Measurements from ENCODE around the gene IGFL2.
"Not testable (repeated sequence)": the region's sequence is repeated elsewhere in the genome, so short reads cannot be mapped to it uniquely, and the experiment has no call there.

Gene IGFL2

DNA sequence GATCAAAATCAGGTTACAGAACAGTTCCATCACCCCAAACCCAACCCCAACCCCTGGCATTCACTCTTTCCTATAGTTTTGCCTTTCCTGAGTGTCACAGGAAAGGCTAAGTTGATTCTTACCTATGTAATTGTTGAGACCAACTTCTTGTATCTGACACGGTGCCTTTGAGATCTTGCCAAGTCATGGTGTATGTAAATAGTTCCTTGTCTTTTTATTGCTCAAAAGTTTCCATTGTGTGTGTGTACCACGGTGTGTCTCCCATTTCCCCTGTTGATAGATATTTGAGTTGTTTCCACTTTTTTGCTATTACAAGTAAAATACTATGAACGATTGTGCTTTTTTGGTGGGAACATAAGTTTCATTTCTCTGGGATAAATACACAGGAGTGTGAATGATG, 3.3 kb upstream of the IGFL2 start:
- no peak for DNase-seq

DNA sequence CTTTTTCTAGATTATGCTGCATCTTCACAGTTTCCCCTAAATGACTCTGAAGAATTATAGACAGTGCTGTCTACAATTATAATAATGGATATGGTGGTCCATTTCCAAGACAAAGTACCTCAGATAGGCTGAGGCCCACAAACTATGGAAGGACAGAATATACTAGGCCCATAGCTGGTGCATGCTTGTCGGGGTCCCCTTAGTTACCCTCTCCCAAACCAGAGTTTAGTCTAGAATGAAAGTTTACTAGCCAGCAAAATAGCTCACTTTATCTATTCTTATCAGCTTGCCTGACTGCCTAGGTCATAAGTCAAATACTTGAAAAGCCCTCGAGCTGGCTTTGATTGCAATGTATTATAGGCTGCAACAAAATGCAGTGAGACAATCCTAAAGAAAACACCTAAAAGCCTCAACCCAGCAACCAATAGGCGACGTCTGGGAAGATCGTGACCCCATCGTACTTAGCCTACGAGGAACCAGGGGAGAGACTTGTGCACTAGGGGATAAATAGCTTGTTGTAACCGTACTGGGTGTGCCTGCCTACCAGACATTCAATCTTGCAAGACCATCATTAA, 785 bp upstream of the IGFL2 start:
- no peak for DNase-seq

DNA sequence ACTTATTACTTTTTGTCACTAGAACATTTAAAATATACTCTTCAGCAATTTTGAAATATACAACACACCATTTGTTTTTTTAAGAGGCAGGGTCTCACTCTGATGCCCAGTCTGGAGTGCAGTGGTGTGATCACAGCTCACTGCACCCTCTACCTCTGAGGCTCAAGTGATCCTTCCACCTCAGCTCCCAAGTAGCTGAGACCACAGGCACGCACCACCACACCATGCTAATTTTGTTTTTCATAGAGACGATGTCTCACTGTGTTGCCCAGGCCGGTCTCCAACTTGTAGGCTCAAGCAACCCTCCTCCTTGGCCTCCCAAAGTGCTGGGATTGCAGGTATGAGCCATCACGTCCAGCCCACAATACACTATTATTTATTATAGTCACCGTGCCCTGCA, 2.6 kb downstream of the IGFL2 start:
- DNase-seq: no peak

DNA sequence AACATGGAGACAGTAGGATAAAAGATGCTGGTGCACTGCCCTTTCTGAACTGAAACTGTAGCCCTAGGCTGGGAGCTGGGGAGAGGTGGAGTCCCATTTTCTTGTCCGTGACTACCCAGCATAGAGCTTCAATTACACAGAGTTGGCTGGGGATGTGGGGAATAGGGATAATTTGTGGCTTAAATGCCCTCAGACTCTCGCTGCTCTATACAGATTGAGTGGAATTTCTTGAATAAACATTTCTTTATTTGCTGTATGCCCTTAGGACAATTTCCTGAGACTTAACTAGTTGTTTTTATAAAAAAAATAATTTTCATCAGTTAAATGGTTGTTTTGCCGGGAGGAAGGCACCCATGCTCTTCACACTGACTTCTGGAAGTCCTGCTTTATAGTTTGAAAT, 7.2 kb downstream of the IGFL2 start:
- no peak for DNase-seq

DNA sequence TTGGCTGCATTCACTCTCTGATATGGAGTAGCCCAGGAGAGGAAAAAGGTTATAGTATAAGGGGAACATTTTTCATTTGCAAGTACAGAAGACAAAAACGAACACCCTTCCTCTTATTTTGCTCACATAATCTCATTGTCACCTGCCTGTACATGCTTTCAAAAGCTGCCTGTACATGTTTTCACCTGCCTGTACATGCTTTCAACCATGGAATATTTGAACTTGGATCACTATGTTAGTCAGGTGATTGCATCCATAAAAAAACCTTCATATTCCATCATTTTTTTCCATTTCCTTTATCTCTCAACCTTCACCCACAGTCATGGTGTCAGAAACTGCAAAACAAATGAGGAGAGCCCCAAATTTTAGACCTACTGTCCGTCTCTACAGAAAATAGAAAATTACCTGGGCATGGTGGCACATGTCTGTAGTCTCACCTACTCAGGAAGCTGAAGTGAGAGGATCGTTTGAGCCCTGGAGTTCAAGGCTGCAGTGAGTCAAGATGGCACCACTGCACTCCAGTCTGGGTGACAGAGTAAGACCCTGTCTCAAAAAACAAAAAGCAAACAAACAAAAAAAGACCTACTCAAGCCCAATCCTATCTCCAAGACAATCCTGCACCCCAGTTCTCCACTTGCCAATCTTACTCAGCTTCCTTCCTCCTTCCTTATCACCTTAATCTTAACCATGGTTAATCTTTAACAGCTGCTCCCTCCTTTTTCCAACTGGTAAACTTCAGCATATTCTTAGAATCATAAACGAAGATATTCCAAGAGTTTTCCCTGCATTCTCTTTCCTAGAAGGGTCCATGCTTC, 11.6 kb downstream of the IGFL2 start:
- no peak for DNase-seq

DNA sequence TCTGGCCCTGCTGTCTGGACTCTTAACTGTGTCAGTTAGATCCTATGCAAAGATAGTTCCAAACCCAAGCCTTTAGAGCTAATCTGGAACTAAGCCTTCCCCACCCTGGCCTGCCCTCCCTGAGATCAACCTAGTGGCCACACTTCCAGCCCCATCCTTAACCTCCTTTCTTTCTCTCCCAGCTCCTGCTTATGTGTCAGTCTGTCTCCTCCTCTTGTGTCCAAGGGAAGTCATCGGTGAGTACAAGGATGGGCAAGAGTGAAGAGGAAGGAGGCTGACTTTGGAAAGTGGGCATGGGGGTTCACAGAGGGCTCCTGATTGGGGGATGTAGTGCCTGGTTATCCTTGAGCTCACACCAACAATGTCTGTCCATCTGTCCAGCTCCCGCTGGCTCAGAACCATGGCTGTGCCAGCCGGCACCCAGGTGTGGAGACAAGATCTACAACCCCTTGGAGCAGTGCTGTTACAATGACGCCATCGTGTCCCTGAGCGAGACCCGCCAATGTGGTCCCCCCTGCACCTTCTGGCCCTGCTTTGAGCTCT, 12.3 kb downstream of the IGFL2 start:
- no peak for DNase-seq

DNA sequence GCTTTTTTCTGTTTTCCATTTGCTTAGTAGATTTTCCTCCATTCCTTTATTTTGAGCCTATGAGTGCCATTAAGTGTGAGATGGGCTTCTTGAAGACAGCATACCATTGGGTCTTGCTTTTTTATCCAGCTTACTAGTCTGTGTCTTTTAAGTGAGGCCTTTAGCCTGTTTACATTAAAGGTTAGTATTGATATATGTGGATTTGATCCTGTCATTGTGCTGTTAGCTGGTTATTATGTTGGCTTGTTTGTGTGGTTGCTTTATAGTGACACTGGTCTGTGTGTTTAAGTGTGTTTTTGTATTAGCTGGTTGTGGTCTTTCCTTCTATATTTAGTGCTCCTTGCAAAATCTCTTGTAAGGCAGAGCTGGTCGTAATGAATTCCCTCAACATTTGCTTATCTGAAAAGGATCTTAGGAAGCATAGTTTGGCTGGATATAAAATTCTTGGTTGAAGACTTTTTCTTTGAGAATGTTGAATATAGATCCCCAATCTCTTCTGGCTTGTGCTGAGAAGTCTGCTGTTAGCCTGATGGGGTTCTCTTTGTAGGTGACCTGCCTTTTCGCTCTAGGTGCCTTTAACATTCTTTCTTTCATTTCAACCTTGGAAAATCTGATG, 13.7 kb downstream of the IGFL2 start:
- DNase-seq: not testable (repeated sequence)

DNA sequence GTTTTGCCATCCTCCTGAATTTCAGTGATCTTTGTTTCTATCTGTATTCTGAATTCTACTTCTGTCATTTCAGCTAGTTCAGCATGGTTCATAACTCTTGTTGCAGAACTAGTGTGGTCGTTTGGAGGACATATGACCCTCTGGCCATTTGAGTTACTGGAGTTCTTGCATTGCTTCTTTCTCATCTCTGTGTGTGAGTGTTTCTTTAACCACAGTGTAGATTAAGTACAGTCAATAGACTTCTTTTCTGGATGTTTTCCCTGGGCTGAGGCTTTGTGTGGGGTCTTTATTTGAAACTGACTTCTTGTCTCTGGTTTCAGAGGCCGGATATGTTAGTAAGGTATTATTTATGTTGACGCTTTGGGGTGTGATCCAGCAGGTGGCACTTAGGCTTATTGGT, 14.7 kb downstream of the IGFL2 start:
- no peak for DNase-seq

DNA sequence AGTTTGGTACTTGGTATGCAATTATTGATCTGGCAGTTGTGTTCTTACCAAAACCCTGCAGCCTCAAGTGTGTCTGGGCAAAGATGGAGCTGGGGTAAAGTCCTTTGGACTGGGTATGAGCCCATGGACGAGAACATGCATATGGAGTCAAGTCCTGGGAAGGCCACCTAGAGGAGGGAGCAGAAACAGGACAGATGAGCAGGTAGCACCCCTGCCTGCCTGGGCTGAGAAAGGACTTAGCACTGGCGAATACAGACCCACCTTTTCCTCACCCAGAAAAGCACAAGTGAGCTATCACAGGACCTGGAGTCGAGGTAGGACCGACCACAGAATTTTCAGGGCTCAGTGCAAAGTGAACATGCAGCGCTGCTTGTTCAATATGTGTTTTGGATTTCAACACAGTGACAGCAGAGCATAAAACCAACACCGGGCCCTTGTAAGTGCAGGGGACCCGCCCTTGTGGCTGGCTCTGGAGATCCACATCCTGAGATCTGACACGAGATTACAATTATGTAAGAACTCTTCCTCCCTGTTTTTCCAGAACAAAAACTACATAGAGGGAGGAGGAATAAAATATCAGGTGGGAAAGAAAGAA, 25.9 kb downstream of the IGFL2 start:
- DNase-seq: no peak

DNA sequence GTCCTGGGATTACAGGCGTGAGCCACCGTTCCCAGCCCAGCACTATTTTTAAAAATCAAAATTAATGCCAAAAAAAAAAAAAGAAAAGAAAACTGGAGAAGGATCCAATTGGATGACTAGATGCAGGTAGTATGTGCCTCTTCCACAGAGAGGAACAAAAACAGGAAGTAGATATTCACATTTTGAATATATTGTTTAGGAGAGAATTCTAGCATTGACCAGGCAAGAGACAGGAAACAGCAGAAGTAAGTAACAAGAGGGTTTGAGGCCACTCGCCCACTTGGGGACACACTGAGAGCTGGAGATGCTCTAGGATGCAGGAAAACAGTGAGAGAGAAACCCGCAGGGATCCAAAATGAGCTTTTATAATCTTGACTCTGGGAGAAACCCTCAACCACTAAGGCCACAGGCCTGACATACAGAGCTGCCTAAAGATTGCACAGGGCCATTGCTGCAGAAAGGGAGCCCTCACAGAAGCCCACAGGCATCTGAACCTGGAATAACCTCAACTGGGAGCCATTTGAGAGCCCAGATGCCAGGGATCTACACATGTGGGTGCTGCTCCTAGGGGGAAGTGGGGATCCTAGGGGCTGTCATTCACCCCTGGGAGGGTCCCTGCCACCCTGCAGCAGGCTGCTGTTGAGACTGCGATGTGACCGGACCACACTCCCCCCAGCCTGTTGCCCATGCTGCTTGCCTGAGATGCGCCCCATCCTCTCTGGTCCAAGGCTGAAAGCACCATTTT, 28.2 kb downstream of the IGFL2 start:
- DNase-seq: no peak

DNA sequence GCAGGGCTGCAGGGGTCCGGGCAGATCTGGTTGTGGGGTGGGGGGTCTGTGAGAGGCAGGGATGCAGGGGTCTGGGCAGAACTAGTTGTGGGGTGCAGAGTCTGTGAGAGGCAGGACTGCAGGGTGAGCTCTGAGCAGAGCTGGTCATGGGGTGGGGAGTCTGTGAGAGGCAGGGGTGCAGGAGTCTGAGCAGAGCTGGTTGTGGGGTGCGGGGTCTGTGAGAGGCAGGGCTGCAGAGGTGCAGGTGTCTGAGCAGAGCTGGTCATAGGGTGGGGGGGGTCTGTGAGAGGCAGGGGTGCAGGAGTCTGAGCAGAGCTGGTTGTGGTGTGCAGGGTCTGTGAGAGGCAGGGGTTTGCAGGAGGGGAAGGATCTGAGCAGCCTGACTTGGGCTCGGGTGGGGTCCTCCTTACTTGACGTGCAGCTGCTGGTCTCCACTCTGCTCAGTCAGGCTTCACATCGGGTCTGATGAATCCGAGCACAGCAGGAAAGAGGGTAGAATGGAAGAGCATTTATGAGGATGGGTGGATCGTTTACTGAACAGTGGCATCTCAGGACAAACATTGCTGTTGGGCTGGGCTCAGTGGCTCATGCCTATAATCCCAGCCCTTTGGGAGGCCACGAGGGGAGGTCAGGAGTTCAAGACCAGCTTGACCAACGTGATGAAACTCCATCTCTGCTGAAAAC, 31.2 kb downstream of the IGFL2 start:
- no peak for DNase-seq

DNA sequence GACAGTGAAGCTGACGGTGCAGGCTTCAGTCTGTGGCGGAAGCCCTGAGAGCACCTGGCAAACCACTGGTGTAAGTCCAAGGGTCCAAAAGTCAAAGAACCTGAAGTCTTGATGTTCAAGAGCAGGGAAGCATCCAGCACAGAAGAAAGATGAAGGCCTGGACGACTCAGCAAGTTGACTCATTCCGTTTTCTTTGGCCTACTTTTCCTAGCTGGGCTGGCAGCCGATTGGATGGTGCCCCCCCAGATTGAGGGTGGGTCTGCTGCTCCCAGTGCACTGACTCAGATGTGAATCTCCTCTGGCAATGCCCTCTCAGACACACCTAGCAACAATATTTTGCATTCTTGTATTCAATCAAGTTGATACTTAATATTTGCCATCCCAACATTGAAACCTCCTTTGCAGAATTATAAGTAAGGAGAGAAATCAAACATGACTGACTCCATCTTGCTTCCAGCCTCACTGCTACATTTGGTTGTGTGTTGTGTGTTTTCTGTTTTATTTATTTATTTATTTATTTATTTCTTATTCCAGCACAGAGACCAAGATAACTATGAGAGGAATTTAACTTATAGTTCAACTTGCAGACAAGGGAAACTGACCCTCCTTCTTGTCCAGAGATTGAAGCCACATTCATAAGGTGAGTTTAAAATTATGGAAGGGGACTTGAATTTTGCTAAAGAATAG, 32.8 kb downstream of the IGFL2 start:
- DNase-seq: no peak

DNA sequence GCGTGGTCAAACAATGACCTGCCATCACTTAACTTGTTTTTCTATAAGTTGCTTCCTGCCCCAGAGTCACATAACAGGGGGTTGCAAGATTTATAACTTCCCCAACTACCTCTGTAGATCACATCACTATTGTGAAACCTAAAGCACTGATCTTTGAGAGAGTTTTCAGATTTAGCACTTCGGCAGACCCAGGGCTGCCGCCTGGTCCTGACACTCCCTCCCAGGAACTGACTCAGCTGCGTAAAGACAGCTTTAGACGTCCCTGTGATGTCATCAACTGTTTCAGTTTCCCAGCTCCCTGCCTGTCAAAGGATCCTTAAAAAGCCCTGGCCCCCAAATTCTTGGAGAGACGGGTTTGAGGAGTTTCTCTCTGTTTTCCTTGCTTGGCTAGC, 33.3 kb downstream of the IGFL2 start:
- no peak for DNase-seq

DNA sequence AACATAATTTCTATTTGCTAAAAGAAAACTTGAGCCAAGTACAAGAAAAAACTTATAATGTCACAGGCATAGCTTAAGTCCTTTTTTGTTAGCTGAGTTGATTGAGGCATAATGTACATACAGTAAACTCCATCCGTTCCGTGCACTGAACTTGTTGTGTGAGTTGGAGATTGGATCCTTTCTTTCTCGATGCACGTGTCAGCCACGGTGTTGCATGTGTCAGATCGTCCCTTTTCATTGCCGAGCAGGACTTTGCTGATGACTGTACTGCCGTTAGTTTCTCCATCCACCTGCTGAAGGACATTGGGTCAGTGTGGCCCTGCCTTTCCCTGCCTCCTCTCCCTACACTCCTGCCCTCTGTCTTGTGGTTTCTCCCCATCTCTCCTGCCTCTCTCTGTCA, 34.4 kb downstream of the IGFL2 start:
- no peak for DNase-seq

DNA sequence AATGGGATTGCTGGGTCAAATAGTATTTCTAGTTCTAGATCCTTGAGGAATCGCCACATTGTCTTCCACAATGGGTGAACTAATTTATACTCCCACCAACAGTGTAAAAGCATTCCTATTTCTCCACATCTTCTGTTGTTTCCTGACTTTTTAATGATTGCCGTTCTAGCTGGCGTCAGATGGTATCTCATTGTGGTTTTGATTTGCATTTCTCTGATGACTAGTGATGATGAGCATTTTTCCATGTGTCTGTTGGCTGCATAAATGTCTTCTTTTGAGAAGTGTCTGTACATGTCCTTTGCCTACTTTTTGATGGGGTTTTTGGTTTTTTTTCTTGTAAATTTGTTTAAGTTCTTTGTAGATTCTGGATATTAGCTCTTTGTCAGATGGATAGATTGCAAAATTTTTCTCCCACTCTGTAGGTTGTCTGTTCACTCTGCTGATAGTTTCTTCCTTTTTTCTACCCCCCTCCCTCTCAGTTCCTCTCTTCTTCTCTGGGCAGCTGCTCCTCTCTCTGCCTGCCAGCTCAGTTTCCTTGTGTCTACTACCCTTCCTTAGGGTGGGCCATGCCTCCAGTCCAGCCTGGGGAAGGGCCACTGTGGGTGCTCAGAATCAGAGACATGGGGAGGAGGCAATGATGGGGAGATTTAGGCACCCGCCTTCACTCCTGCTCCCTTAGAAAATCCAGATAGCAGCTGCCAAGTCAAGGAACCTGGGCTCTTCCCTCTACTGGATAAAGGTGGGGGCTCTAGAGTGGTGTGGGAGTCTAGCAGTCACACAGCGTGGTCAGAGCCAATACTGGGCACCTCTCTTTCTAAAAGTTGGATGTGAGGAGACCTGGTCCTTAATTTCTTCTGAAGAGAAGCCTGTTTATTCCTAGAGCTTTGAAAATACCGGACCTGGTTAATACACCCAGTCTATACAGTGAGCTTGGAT, 37.0 kb downstream of the IGFL2 start:
- DNase-seq: not testable (repeated sequence)

DNA sequence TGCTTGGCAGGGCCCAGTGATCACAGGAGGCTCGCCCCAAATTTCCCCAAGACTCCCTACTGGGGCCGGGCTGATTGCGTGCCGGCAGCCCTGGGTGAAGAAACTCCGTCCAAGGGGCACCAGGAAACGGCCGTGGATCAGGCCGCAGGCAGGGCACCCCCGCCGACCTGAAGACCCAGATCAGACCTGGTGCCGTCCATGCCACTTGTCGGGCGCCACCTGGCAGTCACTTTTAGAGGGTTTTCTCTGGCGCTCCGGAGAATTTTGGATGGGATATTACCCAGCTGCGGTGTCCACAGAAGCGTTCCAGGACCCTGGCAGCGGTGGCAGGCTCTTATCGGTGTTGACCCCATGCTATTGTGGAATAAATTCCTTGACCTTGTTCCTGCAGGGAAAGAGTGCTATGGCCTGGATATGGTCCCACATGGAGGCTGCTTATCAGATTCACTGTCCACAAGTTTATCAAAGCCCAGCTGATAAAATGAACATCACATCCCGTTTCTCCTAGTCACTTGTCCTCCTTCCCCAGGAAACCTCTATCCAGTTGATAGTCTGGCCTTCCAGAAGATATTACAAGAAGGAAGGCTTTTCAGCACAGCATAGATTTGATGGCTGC, 38.2 kb downstream of the IGFL2 start:
- DNase-seq: no peak

DNA sequence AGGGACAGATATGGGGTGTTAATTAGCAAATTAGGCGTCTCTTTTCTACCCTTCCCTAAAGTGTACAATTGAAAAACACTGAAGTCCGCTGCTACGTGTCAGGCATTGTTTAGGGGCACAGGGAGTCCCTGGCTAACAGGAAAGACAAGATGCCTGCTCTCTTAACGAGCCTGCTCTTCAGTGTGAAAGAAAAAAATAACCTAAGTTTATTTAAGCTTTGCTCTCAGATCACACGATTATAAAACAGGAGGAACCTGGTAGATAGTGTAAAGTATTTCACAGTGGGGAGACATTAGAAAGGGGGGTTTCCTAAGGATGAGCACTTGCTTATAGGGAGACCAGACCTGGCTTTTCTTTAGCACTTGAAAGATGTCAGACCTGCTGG, 38.7 kb downstream of the IGFL2 start:
- no peak for DNase-seq

DNA sequence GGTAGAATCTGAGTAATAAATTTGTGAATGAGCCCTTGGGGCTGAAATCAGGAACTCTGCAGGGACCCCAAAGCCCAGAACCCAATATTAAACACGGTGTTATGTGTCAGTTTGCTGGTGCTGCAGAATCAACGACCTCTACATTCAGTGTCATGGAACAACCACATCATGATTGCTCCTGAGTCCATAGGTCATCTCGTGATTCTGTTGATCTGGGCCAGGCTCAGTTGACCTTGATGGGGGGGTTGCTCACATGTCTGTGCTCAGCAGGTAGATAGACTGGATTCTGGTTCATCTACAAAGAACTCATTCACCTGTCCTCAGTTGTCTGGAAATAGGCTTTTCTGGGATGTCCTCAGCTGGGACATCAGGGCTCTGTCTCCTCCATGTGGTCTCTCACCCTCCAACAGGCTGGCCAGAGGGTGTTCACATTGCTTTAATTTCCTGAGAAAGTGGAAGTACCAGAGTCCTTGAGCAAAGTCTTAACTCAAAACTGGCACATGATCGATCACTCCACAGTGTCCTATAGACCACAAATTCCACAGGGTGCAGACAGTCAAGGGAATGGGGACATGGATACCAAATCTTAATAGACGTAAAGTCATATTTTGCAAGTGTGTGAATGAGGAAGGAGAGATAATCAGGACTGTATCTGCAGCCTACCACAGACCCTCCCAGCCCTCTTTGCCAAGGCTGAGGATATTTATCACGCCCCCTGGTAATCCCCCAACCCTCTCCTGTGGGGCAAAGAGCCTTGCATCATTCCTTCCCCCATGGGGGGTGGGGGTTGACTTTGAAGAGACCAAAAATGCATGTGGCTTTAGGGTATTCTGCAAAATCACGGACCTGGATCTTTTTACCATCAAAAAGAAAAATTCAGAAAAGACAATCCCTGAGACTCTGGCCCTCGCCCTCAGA, 42.2 kb downstream of the IGFL2 start:
- DNase-seq: no peak

DNA sequence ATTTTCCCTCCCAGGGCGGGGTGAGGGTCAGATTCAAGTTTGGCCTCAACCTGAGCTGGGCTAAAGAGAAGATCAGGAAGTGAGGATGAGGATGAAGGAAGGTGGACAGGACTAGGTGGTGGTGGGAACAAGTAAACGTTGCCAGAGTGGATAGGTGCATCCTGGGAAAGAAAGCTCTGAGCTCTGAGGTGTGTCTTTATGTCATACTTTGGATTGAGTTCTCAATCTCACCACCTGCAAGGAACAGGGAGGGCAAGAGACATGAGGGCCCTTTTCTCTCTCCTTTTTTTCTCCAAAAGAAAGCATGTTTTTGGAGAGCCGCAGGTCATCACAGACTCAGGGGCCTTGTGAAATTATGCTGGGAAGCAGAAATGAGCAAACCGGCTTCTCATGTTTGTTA, 43.3 kb downstream of the IGFL2 start:
- DNase-seq: no peak

Data from COR-L47 (cell line).